ENCODE data around the gene FIGN. TPM values are rescaled to one million over a fixed set of nuclear protein-coding genes. Genes with fewer than 3 reads are reported as not detected.

FIGN gene
- total RNA-seq, 1 experiment from 2014 or later: 2.7 TPM

GRCh38 chr2:163558251-163559021 is 177.4 kb downstream of the FIGN start:
- no peak for DNase-seq (ENCODE audit: low spot score)

- DNase-seq (ENCODE audit: low spot score): no peak
Observed at GRCh38 chr2:163556511-163556910, 179.3 kb downstream of the FIGN start.

DNA sequence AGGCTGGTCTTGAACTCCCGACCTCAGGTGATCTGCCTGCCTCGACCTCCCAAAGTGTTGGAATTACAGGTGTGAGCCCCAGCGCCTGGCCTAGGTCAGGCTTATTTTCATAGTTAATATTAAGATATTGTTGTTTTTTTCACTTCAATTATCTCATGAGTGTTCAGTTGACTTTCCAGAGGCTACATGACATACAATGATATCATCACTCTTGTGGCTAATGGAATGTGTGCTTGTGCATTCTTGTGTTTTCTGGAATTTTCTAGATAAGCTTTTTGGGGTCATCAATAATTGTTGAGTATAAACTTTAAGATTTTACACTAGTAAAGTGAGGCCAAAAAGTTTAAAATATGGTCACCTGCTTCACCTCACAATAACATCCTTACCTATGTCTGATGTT is 180.9 kb downstream of the FIGN start:
- no peak for DNase-seq (ENCODE audit: low spot score)

DNA sequence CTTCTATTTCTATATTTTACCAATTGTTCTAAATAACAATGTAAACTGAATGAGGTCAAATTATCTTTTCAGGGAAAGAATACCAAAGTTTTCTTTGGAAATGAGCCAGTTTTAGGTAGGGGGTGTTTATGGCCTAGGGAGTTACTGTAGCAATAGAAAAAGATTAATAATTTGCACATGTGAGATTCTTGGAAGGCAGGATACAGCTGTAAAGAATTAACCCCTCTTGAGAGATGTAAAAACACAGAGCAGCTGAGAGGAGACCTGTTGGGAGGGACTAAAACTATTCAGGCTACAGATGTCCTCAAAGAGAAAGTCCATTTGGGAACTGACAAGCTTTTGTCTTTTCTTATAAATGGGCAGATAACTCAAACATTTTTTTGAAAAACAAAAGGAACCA is 182.2 kb downstream of the FIGN start:
- no peak for DNase-seq (ENCODE audit: low spot score)

DNA sequence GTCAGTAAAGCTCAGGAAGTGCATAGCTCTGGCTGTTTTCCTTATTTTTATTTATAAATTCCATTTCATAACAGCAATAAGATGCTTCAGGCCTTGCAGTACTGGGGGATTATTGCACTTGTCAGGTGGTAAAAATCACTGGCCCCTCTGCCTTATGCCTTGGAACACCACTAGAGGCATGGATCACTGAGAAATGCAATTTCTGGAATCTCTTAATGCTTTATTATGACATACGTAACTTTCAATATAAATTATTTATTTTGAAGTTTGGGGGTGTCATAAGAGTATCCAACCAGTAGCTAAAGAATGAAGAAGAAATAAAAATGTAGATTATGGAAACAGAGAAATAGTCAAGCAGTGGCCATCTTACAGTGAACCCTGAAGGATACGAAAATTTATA is 183.1 kb downstream of the FIGN start:
- DNase-seq (ENCODE audit: low spot score): no peak

DNA sequence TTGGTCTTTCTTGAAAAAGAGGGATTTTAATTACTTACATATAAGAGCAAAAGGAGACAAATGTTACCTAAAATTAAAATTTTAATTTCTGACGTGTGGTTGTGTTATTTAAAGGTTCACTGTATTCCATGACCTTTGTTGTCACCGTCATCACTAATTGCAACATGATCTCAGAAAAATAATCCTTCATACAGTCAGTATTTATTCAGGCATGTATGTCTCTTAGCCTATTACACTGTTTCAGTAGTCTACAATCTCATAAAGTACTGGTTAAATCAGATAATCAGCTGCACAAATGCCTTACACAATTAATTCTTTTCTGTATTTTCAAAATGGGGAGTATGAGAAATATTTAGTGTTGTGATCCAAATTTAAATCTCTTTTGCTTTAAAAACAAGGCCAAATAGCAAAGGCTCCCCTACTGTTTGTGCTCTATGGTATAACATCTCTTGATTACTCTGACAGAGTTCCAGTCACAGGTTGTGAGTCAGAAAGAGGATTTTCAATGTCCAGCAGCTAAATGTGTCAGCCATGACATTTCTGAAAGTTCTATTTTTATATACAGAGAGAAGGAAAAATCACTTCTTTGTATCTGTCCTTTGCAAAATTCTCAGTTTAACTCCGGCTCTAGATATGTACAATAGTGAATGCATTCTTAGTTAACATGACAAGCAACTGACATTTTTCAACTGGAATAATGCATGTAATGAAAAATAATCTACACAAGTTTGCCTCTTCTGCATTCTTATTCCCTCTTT is 184.0 kb downstream of the FIGN start:
- DNase-seq (ENCODE audit: low spot score): no peak

GRCh38 chr2:163548970-163549369 is 186.8 kb downstream of the FIGN start:
- no peak for DNase-seq (ENCODE audit: low spot score)
